HTR-8/SVneo (cell line): Measurements from ENCODE around the gene KCNH8.

Experiments
- DNase-seq: peaks from one replicate; pipeline ENCODE4 v3.0.0; 2011; ENCODE audit warnings: low spot score, mixed read lengths; ENCODE audit not compliant: insufficient read length
- FAIRE-seq: peaks from 2 replicates; lab custom pipeline; 2011; peaks lifted over from hg19 to GRCh38; lab: Jason Lieb, UNC

The KCNH8 gene

DNA sequence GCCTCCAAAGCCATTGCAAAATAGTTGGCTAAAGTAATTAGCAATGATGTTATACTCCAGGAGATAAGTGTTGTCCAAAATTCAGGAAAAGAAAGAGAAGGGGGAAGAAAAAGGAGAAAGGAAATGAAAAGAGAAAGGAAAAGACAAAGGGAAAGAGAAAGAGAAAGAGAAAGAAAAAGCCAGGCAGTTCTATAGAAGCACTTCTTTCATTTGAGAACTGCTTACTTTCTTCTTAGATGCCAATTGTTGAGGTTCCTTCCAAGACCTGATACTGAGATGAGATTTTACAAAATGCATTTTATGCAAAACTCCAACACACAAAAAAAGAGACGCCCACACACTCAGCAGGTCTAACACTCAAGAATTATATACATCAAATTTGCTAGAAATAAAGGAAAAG is 298.4 kb downstream of the KCNH8 start:
- no peak for FAIRE-seq

GRCh38 chr3:19455546-19455945 is 307.2 kb downstream of the KCNH8 start:
- no peak for FAIRE-seq

More for the DNA sequence above, 298.4 kb downstream of the KCNH8 start:
- no peak for DNase-seq

GRCh38 chr3:19456738-19457137 is 308.4 kb downstream of the KCNH8 start:
- FAIRE-seq (no peak), DNase-seq (no peak)

More at GRCh38 chr3:19455546-19455945, 307.2 kb downstream of the KCNH8 start:
- no peak for DNase-seq

- FAIRE-seq (no peak), DNase-seq (no peak)
Measured at GRCh38 chr3:19457449-19457848, 309.1 kb downstream of the KCNH8 start.

GRCh38 chr3:19467761-19468160 is 319.5 kb downstream of the KCNH8 start:
- FAIRE-seq (no peak), DNase-seq (no peak)

DNA sequence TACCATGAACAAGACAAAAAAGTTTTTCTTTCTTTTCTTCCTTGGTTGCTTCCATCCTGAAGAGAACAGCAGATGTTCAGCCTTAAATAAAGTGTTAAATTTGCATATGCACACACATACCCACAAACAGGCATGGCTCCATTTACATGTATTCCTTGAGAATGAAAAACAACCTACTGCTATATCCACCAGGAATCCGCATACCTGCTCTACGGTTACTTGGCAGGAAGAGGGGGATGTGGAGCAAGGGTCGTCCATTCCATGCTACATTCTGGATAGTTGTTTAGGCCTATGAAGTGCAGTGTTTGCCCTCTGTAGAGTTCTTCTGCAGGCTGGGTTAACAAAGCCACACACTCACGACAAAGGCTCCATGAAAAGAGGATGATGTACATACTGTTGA is 322.8 kb downstream of the KCNH8 start:
- DNase-seq, result no peak
- no peak for FAIRE-seq

DNA sequence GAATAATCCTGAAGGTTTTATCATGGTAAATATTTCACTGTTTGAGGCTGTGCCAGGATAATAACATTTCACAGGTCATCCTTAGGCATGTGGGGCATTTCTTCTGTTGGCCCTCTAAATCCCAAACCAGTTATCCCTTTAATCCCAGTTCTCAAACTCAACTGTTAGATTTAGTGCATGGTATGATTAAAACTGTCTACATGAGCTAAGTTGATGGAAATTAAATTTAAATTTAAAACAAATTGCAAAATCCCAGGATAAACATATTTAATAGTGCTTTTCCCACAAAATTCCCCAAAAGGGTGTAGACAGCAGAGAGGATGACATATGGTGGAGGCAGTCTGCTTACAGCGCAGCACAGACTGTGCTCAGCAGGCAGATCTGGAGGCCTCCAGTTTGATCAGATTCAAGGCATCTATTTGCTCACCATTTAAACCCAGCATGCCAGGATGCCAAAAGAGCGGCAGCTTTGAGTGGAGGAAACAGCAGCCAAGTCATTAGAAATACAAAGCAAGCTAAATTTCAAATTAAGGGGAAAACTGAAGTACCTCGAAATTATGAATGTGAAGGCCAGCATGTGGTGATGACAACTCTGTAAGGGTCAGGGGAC is 325.8 kb downstream of the KCNH8 start:
- FAIRE-seq (no peak), DNase-seq (no peak)

DNA sequence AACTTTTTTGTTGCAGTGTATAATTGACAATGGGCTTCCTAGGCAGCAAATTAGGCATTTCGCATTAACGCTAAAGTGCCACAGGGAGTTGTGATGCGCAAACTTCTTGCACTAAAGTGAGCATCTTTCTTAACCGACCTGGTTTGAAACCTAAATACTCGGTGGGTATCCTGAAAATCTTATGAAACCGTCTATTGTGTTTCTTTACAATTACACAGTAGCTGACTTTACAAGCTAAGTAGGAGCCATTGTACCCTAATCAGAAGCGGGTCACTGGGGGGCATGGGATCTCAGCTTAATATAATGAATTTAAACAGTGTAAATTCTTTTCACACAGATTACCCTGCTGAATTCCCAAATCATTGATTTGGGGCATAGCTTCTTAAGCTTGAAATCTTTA is 328.0 kb downstream of the KCNH8 start:
- no peak for FAIRE-seq
- no peak for DNase-seq

- DNase-seq (no peak), FAIRE-seq (no peak)
Measured at GRCh38 chr3:19485267-19485666, 337.0 kb downstream of the KCNH8 start.

DNA sequence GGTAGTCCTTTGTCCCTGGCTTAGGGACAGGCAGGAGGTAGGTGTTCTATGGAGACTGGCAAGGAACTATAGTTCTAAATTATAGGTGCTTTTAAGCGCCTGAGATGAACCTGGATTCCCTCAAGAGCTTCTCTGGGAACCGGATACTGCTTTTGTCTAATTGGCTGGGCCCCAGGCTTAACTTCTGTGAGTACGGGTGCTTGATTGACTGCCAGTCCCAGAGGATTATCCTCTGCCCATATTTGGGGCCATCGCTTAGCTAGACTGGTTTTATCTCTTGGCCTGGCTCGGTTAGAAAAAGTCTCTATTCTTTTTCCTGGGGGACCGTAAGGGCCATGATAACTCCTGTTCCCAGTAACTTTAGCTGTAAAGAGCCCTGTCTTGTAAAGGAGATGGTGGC is 339.1 kb downstream of the KCNH8 start:
- FAIRE-seq (no peak), DNase-seq (no peak)

DNA sequence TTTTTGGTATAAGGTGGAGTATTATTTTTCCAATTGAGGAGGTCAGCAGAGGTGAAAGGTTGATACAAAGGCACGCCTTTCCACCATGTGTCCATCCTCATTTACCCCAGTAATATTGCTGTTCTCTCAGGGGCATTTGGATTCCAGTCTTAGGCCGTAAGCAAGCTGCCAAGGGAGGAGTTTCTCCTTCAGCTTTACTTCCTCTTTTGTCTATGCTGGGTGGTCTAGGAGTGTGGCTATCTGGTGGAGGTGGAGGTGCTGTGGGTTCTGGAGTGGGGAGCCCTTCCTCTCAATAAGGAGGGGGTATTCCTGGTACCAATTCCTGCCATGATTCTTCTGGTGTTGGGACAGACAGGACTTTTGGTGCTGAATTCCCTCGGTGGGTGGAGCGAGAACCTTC is 340.6 kb downstream of the KCNH8 start:
- DNase-seq (no peak), FAIRE-seq (no peak)

GRCh38 chr3:19489936-19490335 is 341.6 kb downstream of the KCNH8 start:
- FAIRE-seq (no peak), DNase-seq (no peak)

DNA sequence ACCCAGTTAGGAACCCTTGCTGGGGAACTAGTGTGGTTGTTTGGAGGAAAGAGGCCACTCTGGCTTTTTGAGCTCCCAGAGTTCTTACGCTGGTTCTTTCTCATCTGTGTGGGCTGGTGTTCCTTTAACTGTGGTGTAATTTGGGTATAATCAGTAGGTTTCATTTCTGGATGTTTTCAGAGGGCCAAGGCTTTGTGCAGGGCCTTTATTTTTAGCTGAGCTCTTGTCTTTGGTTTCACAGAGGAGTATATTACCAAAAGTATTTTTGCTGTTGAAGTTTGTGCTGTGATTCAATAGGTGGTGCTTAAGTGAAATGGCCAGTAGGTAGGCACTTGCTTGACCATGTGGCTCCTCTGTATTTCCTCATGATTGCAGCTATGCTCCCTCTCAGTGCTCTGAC is 357.9 kb downstream of the KCNH8 start:
- DNase-seq (no peak), FAIRE-seq (no peak)

GRCh38 chr3:19522305-19522704 is 374.0 kb downstream of the KCNH8 start:
- no peak for DNase-seq
- no peak for FAIRE-seq

DNA sequence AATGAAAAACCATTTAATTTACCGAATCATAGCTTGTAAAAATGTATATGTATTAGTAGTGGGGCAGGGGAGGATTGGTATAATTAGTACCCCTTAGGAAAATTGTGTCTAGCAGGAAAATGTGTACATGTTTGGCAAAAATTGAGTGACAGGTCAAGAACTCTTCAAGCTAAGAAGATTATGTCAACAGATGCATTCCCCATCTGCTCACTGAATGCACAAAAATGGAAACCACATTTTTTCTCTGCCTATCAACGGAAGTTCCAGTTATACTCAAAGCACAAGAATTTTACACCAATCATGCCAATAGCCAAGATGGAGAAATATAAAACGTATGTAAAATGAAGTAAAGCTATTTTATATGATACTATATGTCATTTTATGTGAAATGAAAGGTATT is 377.8 kb downstream of the KCNH8 start:
- FAIRE-seq (no peak), DNase-seq (no peak)

DNA sequence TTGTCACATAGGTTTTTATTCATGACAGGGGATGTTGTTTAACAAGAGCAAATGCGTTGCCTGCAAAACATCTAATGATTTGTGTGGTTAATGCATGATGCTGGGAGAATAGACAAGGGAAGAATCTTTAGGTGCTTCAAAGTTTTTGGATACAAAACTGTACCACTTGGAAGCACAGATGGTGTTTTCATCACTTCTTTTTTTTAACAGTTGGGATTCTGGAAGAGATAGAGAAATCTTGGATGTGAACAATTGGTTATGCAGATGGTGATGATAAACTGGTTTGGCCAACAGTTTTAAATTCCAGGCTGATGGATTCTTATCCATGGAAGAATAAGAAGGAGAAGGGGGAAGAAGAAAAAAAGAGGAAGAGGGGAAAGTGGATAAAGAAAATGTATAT is 379.4 kb downstream of the KCNH8 start:
- no peak for DNase-seq
- no peak for FAIRE-seq

- DNase-seq (no peak), FAIRE-seq (no peak)
Measured at GRCh38 chr3:19531426-19531825, 383.1 kb downstream of the KCNH8 start.

DNA sequence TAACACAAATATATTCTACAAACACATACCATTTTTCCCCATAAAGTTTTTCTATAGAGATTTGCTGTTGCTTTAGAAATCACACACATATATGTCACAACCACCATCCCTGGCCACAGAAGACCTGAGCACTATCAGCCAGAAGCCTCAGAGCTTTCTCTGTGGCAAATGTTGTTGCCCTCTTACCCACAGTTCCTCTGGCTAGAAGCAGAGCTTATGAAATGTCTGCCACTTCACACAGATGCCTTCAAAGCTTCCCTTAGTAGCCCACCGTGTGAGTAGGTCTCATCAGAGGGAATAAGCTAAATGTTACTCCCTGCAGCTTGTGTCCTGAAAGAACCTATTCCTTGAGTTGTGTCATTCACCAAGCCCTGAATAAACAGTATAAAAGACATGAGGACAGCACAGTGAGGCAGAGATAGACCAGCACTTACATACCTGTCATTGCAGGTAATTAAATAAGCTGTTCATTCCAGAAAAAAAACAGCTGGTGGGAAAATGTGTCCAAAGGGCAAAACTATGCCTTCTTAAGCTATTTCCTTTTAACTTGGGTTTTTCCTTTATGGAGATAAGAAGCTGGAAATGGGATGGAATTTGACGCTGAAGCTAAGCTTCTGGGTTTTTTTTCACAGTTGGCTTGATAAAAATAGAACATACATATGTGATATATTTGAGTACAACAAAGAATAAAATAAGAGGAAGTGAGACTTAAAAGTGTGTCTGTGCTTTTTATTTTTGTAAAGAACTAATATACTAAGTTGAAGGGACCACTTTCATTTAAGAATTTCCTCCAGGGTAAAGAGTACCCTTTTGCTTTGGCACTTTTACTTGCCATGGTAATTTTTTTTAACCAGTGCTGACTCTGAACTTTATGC is 391.4 kb downstream of the KCNH8 start:
- FAIRE-seq, result no peak
- no peak for DNase-seq

DNA sequence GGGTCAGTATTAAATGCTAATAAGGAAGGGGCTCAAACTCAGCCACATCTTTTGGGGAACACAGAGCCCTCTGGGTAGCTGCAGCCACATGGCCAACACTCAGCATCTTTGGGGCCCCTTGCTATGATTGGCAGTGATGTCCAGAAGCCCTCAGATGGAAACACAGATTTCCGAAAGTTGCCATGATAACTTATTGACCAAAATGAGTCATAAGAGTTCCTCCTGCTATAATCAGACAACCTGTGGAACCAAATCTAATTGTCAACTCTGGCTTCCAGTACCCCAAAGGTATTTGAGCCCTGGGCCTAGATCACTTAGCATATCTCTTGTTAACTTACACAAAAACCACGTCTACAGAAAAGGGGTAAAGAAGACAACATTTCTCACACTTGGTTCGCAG is 392.2 kb downstream of the KCNH8 start:
- FAIRE-seq, result no peak
- no peak for DNase-seq

DNA sequence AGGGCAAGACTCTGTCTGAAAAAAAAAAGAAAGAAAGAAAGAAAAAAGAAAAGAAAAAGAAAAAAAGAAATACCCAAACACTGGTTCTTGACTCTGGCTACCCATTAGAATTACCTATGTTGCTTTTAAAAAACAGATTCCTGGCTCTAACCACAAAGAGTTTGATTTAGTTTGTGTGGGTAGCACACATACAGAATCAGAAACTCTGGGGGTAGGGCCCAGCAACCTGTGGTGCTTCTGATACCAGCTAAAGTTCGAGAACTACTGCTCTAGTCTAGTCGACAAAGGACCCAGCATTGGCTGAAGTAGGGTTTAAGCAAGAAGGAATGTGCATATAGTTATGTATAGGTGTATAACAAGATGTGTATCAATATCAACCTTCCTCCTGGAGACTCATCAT is 393.0 kb downstream of the KCNH8 start:
- no peak for FAIRE-seq
- DNase-seq, result no peak

- FAIRE-seq (no peak), DNase-seq (no peak)
Measured at GRCh38 chr3:19543212-19543841, 395.0 kb downstream of the KCNH8 start.
